Stimulated activated CD8-positive, alpha-beta memory T cell treated with anti-CD3 and anti-CD28 coated beads, Interleukin-15, amount 100 ng/mL, for 4 hours (primary cell): ENCODE measurements around the gene FURIN.
"Not testable (repeated sequence)": the region's sequence is repeated elsewhere in the genome, so short reads cannot be mapped to it uniquely, and the experiment has no call there.

Source experiments
- DNase-seq, 2 donors: peaks; one replicate each; pipeline ENCODE4 v3.0.0-alpha.2; 2020; ENCODE audit warnings: low read depth in 2 of 2

Gene FURIN

DNA sequence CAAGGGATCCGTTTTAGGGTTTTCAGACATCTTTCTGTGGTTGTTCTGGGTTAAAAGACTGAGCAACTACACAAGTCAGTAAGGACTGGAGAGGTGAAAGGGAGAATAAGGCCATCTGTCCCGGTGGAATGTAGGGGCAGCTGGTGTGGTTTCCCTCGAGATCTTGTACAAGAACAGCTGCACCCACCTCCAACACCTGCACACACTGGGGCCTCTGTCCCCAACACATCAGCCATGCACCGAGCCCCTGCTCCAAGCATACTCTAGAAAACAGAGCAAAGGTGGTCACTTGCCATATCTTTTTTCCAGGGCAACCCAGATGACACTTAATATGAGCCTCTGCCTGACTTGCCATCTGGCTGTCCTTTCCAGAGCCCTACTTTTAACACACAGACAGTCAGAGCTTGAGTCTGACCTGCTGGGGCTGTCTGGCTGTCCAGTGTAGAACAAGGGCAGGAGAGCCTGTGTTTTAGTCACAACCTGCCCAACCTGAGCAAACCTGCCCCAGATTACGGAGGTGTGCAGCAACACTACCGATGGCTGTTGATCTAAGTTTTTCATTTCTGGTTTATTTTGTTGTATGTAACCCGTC lies 46.9 kb downstream of the FURIN start:
- DNase-seq, result no peak

GRCh38 chr15:90915808-90916440 lies 47.5 kb downstream of the FURIN start:
- DNase-seq, result no peak

- no peak for DNase-seq
These were observed 48.1 kb downstream of the FURIN start for GRCh38 chr15:90916461-90916860.

DNA sequence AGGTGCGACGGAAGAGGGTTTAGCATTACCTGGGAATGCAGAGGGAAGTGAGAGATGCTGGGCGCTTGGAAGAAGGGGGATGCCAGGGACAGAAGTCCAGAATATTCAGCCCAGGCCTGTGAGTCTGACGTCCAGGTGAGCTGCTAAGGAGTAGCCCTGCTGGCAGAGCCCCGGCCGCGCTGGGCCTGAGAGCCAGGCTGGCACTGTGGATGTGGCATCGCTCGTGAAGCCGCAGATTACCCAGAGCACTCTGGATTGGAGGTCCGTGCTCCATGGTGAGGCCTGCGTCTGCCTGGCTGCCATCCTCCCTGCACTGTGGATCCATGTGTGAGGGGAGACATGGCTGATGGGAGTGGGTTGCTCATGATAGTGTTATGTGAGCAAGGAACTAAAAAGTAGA lies 49.2 kb downstream of the FURIN start:
- DNase-seq, result no peak

DNA sequence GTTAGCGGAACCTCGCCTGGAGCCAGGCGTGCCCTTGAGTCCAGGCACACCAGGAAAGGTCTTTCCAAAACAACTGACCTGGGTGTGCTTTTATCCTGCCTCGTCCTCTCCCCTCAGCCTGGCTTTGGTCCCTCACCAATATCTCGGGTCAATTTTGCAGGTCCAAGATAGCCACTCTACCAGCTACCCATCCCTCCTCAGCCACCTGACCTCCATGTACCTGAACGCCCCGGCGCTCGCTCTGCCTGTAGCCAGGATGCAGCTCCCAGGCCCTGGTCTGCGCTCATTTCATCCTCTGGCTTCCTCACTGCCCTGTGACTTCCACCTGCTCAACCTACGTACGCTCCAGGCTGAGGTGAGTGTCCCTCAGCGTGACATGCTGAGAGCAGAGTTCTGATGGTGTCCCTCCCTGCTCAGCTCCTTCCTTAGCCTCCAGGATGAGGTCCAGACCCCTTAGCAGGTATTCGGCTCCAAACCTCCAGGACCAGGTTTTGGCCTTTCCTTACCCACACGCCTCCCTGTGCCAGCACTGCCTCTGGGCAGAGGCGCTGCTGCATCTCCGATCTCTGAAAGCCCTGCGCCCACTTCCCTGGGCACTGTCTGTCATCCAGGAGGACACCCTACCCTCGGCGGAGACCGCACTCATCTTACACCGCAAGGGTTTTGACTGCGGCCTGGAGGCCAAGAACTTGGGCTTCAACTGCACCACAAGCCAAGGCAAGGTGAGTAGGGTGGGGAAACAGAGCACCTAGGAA lies 49.8 kb downstream of the FURIN start:
- no peak for DNase-seq

GRCh38 chr15:90918835-90919234 lies 50.4 kb downstream of the FURIN start:
- DNase-seq, result no peak

- no peak for DNase-seq
These were observed 53.5 kb downstream of the FURIN start for GRCh38 chr15:90921887-90922286.

DNA sequence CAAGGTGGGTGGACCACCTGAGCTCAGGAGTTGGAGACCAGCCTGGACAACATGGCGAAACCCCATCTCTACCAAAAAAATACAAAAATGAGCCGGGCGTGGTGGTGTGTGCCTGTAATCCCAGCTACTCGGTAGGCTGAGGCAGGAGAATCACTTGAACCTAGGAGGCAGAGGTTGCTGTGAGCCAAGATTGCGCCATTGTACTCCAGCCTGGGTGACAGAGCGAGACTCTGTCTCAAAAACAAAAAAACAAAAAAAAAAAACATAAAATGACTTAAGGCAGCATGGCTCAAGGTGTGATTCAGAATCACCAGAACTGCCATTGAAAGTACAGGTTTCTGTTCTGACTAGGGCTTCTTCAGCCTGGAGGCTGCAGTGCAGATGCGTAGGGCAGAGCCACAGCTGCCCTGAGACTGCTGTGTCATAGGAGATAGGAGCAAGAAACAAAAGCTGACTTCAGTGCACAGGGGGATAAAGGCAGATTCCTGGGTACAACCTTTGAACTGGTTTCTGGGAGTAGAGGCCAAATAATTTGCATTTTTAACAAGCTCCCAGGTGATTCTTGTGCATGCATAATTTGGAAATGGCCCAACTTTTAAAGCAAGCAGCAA lies 54.4 kb downstream of the FURIN start:
- DNase-seq, result not testable (repeated sequence)

DNA sequence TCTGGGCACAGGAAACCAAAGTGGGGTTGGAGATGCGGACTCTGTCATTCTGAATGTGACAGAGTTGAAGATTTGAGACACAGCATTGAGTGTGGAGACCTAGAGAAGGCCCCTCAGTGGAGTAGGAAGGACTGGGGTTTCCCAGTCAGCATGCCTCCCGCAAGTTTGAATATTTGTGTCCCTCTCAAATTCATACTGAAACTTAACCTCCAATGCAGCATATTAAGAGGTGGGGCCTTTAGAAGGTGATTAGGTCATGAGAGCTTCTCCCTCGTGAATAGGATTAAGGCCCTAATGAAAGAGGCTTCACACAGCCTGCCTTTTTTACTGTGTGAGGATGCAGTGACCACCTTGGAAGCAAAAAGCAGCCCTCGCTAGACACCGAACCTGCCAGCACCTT lies 56.0 kb downstream of the FURIN start:
- DNase-seq, result no peak

- DNase-seq, result not testable (repeated sequence)
These were observed 58.4 kb downstream of the FURIN start for GRCh38 chr15:90926766-90927165.

- not testable (repeated sequence) for DNase-seq
These were observed 59.7 kb downstream of the FURIN start for GRCh38 chr15:90928106-90928505.

GRCh38 chr15:90929246-90930019 lies 61.0 kb downstream of the FURIN start:
- no peak for DNase-seq

- DNase-seq, result no peak
These were observed 62.6 kb downstream of the FURIN start for GRCh38 chr15:90930861-90931574.

DNA sequence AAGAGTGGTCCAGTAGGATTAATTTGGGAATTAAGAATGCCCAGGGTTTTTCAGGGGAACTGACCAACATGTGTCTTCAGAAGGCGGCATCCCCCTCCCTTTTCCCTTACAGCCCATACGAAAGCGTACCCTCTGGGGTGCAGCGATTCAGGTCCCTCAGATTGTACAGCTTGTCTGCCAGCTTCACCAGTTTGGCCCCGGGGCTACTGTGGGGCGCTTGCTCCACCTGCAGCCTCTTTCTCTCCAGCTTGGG lies 63.1 kb downstream of the FURIN start:
- DNase-seq, result no peak

DNA sequence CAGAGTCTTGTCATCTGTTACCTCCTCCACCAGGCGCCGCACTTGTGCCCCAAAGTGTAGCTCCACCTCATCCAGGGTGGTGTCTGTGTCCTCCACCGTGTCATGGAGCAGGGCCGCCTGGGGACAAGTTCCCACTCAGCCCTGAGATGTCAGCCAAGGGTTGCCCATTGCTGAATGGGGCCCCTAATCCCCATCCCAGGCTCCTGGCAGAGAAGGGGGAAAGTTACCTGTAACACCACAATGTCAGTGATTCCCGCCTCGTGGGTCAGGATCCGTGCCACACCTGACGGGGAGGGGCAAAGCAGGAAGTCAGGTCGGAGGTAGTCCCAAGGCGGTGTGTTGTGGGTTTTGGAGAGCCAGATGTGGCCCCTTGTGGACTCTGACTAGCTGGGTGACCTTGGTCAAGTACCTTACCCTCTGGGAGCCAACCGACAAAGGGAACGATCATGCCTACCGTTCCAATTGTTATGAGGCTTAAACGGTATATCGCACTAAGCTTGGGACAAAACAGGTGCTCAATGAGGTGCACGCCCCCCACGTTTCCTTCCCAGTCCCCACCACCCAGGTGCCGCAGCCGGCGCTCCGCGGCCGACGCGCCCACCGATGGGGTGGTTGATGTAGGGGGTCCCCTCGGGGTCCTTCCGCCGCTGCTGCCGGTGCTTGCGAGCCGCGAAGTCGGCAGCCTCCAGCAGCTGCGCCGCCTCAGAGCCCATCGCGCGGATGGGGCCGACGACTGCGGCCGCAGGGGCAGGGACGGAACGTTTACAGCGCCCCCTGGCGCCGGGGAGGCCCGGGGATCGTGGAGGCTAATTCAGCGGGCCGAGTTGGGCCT lies 63.7 kb downstream of the FURIN start, which contains the start of gene HDDC3:
HDDC3 (minus strand) TSS at position 722 of the 832 bp plus-strand sequence; CDS start at position 713, 9 bp downstream.
- peak; percentile 76 to 78 for DNase-seq

- DNase-seq, result no peak
These were observed 64.2 kb downstream of the FURIN start for GRCh38 chr15:90932660-90932991.
